COR-L47 (cell line): Measurements from ENCODE around the gene TCF7L1.
"Not testable (repeated sequence)": the region's sequence is repeated elsewhere in the genome, so short reads cannot be mapped to it uniquely, and the experiment has no call there.

Experiments used
- DNase-seq: peaks from one replicate; lab custom pipeline; 2025; lab: John Stamatoyannopoulos, UW

Gene TCF7L1

GRCh38 chr2:85326406-85327159 lies 193.4 kb downstream of the TCF7L1 start:
- DNase-seq = no peak

GRCh38 chr2:85327160-85327821 lies 194.1 kb downstream of the TCF7L1 start:
- DNase-seq = no peak

DNA sequence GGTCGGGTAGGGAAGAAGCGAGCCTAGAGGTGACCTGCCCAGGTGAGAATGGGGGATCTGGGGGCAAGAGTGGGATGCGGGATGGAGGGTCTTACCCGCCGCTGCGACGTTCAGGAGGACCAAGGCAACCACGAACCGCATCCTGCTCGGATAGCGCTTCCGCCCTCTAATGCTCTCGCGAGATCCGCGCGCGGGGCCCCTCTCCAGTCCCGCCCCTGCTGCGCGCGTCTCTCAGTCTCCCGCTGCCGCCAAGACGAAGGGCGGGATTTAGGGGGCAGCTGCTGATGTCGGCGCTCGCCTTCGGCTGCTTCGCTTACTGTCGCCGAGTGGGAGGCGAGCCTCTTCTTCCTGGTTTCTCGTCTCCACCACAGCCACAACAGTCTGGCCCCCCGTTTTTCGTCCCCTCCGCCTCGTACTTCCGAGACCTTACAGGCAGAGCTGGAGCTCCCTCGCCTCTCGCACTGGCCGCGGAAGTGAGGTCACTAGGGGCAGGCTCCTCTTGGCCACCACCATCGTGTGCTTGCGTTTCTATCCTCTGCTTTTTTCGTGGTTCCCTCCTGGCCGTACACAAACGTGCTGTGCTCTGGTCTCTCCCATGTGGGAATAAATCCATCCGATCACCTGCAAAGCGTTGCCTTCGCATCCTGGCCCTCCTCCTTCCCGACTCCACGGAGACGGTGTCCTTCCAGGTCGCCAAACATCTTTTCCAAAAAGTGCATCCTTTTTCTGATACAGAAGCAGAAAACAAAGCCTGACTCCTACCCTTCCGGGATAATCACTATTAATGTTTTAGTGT lies 194.8 kb downstream of the TCF7L1 start, which contains the start of gene TGOLN2:
Gene TGOLN2, minus strand, starts transcription at position 168 of the 796 bp plus-strand sequence. Its CDS starts 27 bp downstream, at position 141.
- peak; percentile 94 for DNase-seq

DNA sequence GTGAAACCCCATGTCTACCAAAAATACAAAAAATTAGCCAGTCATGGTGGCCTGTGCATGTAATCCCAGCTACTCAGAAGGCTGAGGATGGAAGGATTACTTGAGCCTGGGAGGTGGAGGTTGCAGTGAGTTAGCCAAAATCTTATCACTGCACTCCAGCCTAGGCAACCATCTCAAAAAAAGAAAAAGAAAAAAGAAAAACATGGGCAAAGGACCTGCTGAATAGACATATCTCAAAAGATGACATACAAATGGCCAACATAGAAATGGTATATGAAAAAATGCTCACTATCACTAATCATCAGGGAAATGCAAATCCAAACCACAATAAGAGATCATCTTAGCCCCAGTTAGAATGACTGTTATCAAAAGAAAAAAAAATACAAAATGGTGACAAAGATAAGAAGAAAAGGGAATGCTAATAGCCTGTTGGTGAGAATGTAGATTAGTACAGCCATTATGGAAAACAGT lies 196.0 kb downstream of the TCF7L1 start:
- no peak for DNase-seq

DNA sequence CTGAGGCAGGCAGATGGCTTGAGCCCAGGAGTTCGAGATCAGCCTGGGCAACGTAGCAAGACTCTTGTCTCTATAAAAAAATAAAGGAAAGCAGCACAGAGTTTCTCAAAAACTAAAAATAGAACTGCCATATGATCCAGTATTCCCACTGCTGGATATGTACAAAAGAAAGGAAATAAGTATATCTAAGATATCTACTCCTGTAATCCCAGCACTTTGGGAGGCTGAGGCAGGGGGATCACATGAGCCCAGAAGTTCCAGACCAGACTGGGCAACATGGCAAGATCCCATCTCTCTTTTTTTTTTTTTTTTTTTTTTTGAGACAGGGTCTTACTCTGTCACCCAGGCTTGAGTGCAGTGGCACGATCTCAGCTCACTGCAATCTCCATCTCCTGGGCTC lies 196.5 kb downstream of the TCF7L1 start:
- not testable (repeated sequence) for DNase-seq

DNA sequence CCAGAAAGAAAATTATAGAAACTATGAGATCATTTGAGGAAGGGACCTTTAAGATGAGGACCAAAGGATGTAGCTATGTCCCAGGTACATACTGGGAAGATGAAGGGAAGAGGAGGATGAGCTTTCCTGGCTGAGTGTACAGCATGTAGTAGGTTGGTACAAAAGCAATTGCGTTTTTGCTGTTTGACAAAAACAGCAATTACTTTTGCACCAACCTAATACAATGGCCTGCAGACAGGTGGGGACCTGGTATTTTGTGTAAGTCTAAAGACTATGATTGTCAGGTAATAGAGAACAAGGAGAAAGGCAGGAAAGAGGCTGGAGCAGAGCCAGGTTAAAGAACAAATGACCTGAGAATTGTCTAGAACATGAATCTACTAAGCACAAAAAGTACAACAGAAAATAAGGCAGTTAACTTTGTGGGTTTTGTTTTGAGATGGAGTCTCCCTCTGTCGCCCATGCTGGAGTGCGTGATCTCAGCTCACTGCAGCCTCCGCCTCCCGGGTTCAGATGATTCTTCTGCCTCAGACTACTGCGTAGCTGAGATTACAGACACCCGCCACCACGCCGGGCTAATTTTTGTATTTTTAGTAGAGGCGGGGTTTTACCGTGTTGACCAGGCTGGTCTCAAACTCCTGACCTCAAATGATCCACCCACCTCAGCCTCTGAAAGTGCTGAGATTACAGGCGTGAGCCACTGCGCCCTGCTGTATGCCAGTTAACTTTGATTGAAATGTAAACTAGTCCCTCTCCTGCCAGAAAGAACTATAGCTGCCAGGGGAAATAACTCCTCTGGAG lies 197.8 kb downstream of the TCF7L1 start:
- DNase-seq = no peak

- not testable (repeated sequence) for DNase-seq
Measured at GRCh38 chr2:85333877-85334276, 200.7 kb downstream of the TCF7L1 start.

- no peak for DNase-seq
Measured at GRCh38 chr2:85334928-85335327, 201.7 kb downstream of the TCF7L1 start.

- DNase-seq = no peak
Measured at GRCh38 chr2:85340034-85340892, 207.1 kb downstream of the TCF7L1 start.

DNA sequence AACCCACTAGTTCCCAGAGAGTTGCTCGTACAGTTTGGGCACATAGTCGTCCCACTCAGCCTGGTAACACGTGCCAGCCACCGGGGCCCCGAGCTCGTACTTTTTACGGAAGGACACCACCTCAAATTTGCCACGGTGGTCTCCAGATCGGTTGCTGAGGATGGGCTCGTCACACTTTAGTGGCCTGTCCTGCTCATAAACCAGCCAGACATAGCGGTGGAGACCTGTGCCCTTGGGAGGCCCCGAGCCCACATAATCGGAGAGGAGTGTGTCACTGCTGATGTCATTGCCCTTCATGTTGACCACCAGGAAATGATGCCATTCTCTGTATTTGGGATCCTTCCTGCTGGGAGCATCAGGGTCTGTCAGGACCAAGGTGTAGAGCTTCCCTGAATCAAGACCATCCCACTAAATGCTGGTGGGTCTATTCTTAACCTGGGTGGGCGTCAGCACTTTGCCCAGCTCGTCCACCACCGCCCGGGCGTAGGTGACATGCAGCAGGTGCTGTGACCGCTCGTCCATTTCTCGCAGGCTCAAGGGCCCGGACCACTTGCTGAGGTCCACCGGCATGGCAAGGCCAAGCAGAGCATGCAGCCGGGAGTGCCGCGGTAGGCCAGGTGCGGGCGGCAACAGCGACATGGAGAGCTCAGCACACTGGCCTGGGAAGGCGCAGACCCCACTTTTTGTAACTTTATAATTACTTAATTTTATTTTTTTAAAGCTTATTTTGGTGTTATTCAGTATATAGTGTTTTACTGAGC lies 208.3 kb downstream of the TCF7L1 start:
- DNase-seq = no peak

DNA sequence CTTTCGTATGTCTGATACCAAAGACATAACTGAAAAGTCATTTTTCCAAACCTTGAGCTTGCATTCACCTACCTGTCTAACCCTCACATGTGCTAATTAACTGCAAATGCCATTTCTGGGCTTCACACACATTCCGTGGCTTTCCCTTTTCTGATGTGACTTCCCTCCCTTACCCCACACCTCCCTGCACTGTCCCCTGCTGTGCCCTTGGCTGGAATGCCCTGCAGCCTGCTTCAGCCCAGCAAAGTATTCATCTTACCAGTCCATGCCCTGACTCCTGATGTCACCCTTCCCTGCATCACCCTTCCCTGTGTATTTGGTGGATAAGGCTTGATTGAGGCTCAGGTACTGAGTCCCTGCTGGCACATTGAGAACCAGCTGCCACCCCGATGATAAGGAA lies 209.0 kb downstream of the TCF7L1 start:
- no peak for DNase-seq

DNA sequence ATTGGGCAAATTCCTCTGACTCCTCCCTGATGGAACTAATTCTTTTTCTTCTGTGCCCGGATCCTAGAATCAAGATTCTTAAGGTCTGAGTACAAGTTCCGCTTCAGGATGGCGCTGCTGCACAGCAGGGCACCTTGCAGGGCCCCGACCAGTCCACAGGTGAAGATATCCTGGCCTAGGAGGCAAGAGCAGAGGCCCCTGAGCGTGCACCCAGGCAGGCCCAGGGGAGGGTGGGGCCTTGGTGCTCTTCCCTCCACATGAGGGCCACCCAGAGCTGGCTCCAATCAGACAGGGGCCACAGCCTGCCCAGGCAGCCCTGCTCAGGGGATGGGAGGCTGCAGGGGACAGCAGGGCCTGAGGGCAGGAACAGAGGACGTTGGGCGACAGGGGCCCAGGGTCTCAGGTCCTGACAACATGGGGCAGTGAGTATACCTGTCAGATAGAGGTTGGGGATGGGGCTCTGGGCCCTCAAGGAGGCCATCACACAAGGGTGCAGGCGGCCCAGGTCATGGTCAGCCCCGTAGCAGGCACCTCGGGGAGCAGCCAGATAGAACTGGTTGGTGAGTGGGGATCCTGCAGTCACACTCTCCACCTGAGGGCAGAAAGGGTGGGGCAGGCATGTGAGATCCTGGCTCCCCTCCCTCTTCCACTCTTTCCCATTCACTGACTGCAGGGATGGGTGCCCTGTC lies 210.2 kb downstream of the TCF7L1 start:
- DNase-seq = not testable (repeated sequence)

DNA sequence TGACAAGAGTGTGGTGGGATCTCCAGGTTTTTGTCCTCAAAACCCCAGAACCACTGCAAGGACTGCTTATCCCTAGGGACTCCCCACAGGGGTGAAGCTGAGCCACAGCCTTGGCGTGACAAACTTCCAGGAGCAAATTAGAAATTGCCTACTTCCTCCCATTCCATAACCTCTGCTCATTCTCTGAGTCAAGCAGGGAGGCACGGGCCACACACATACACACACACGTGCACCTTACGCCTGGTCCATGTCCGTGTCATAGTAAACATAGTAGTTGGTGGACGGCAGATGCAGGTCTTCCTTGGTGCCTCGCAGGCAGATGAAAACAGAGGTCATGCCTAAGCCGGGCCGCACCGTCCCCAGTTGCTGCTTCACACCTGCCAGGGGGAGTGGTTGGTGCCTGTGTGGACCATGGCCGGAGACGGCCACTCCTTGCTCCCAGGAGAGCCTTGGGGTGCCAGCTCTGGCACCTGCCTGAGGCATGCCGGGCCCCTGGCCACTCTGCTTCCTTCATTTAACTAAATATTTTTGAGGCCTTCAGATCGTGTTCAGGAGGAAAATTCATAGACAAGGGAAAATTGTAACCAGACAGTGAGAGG lies 211.3 kb downstream of the TCF7L1 start:
- no peak for DNase-seq

GRCh38 chr2:85347599-85347998 lies 214.4 kb downstream of the TCF7L1 start:
- DNase-seq = no peak

DNA sequence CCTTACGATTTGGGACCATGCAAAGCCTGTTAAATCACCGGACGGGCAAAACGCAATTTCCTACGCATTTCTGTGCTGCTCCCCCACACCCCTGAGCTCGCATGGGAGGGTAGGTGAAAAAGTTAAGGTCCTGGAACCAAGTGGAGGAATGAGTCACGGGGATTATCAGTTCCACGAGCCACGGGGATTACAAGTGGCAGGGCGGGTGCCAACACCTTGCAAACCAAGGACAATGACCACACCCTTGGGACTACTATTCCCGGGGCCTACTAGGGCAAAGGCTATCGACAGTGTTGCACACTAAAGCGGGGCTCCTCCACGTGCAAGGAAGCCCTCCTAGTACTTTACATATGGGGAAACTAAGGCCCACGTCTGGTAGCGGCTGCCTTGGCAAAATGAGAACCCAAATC lies 220.7 kb downstream of the TCF7L1 start:
- no peak for DNase-seq

- DNase-seq = peak; percentile 98
Measured at GRCh38 chr2:85354286-85355072, 221.3 kb downstream of the TCF7L1 start, which contains the start of the genes ELMOD3 and RETSAT. TSS of gene ELMOD3 (plus strand) at chr2:85354769. CDS start at chr2:85357199, 2,430 bp downstream. TSS of gene RETSAT (minus strand) at chr2:85354528. CDS start at chr2:85354507, 21 bp downstream.

GRCh38 chr2:85355073-85355410 lies 221.8 kb downstream of the TCF7L1 start:
- DNase-seq = no peak

DNA sequence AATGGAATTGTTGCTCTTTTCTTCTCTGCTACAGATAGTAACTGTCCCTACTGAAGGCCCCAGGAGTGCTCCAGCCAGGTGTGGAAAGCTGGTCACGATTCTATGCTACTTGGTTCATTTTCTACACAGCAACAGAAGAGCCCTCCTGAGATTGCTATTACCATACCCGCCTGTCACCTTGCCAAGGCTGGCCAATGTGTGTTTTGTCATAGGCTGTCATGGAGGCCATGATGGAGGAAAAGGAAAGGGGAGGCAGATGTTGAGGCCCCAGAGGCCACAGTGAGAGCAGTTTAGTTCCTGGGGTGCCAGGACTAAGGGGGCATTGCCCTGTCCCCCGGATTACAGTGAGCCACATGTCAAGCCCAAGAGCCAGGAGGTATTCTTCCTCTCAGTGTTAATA lies 222.3 kb downstream of the TCF7L1 start:
- DNase-seq = no peak
